GM21786 (cell line): ENCODE data around the gene IRF2.
"Not testable (repeated sequence)": the region's sequence is repeated elsewhere in the genome, so short reads cannot be mapped to it uniquely, and the experiment has no call there.

ENCODE experiments used
- ATAC-seq: cut with Tn5 transposase; IDR thresholded peaks from one replicate; pipeline ENCODE4 v1.9.1; 2021; ENCODE audit not compliant: unreplicated experiment

IRF2 gene

GRCh38 chr4:184349283-184350039, 124.9 kb downstream of the IRF2 start:
- ATAC-seq, result no peak

GRCh38 chr4:184348311-184349233, 125.8 kb downstream of the IRF2 start:
- ATAC-seq, result no peak

DNA sequence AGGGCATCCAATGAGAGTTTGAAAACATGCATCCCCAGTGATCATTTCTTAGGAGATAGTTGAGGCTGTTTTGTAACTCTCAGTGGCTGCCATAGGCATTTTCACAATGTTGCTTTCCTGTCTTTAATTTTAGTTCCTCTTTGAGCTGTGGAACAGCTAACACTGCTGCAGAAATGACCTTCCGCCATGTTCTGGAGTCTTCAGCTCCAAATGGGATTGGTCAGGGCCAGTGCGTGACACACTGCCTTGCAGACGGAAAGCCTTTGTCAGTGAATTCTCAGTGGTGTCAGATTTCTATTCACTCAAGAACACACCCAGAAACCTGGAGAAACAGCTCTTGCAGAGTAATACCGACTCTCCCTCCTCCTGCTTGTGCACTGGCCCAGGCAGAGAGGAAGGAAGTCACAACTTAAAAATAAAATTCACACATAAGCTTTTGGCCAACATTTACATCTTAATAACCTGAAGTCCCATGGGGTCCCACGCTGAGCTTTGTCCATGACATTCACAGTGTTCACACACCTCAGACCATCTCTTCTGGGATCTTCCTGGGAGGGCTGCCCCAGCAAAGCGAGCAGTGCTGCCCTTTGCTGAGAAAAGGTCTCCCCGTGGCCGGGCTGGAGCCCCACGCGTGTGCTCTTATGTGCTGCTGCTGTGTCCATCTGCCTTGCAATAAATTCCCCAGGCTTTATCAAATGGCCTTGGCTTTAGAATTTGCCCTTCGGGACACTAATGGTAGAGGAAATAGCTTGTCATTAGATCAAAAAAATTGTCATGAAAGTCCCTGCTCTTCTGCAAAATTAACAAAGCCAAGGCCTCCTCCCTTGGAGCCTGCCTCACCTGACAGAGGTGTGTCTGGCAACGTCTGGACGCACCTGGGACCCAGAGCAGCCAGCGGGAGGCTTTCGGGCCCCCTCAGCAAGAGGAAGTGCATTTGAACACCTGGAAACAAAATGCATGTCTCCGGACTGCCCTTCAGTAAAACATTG, 126.8 kb downstream of the IRF2 start:
- peak; percentile 70 for ATAC-seq

DNA sequence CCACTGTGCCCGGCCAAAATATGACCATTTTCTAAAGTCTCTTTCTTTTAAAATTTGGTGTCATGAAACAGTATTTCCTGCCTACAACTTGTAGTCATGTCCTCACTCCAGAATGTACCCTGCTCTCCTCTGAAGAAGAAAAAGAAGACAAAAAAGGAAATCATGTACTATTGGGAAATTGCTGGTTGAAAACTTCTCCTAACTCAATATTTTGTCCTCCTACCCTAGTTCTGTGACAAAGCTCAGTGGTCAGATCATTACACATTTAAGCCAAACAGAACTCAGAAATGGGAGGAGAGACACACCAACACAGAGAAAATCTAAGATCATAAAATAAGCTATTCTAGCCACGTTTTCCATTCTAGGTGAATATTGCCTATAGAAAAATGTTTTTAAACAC, 127.7 kb downstream of the IRF2 start:
- no peak for ATAC-seq

GRCh38 chr4:184346273-184346672, 128.1 kb downstream of the IRF2 start:
- not testable (repeated sequence) for ATAC-seq

GRCh38 chr4:184345573-184345922, 128.8 kb downstream of the IRF2 start:
- ATAC-seq, result no peak

DNA sequence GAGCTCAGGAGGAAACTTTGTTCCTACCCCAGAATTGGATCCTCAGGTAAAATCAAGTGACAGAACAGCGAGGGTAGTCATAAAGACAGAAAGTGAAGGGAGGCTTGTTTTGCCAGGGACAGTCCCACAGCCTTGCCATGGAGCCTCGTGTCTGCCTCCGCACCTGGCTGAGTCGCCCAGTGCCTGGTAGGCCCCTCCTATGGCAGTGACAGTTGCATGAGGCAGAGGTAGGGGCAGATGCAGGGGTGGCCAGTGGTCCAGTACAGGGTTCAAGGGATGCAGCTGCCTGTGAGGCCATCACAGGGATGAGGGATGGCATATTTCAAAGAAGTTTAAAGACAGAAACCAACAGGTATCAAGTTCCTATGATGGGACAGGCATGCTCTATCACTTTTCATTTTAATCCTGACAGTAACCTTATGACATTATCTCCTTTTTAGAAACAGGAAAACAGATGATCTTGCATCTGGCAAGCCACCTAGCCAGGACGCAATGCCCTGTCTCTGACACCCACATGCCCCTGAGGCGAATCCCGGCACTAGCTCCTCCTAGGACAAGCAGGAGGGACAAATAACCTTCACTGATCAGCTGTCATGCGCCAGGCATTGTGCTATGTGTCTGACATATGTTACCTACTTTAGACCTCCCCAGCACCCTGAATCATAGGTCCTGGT, 129.3 kb downstream of the IRF2 start:
- ATAC-seq, result peak; percentile 31

DNA sequence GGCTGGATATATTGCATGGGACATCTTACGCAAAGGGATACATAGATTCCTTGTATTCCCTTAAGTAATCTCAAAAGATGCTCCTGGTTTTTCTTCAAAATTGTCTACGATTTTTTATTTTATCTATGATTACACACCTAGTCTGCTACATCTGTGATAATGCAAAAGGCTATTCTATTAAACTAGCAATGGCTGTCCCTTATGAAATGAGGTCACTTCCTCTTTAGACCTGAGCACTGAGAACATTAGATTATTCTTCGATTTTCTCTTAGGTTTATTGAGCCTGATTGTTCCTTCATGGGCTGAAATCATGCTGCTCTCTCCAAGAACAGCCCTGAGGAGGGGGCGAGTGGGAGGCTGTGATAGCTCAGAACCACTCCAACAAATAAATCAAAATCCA, 129.9 kb downstream of the IRF2 start:
- no peak for ATAC-seq

- peak; percentile 24 for ATAC-seq
Observed at GRCh38 chr4:184343502-184344177, 130.7 kb downstream of the IRF2 start.

GRCh38 chr4:184342857-184343237, 131.5 kb downstream of the IRF2 start:
- ATAC-seq, result not testable (repeated sequence)

DNA sequence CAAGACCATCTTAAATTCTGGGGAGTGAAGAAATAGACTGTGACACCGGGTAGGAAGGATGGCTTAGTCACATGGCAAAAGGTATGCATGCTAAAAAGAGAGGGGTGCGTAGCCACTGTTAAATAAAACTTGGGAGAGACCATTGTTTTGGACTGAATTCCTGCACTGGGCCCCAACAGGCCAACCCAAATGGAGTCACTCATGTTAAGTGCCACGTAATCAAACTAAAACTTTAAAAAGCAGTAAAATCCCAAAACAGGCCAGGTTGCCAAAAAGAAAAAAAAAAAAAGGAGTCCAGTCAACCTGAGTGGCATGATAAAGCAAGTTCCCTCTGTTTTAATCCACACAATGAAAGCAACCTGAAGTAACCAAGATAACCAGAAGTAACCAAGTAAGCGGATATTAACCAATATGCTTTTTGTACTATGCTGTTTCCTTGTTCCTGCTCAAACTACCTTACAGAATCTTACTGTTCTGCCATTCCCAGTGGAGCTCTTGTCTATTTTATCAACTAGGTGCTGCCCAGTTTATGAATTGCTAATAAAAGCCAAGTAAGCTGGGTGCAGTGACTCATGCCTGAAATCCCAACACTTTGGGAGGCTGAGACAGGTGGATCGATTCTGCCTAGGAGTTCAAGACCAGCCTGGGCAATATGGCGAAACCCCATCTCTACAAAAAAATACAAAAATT, 132.0 kb downstream of the IRF2 start:
- ATAC-seq, result no peak

- ATAC-seq, result not testable (repeated sequence)
Observed at GRCh38 chr4:184339398-184340193, 134.8 kb downstream of the IRF2 start.

DNA sequence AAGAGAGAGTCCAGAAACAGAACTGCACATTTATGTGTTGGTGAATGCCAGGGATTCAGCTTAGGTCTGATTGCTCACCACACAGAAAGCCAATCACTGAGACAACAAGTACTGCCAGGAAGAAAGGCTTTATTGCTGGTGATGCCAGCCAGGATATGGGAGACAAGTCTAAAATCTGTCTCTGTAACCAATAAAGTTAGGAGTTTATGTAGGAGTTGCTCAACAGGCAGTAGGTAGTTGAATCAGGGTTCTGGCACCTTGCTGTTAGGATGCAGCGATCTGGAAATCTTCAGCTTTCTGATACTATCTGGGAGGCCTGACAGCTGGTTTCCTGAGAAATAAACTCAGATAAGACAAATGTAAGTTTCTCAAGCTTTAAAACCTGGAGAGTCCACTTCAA, 136.4 kb downstream of the IRF2 start:
- ATAC-seq, result no peak
